MV-4-11 (cell line): ENCODE results near the gene SURF2.

ENCODE experiments used
- DNase-seq: peaks from one replicate; lab custom pipeline; 2025; lab: John Stamatoyannopoulos, UW

SURF2 gene

GRCh38 chr9:133401588-133401987, 45.2 kb downstream of the SURF2 start:
- no peak for DNase-seq

DNA sequence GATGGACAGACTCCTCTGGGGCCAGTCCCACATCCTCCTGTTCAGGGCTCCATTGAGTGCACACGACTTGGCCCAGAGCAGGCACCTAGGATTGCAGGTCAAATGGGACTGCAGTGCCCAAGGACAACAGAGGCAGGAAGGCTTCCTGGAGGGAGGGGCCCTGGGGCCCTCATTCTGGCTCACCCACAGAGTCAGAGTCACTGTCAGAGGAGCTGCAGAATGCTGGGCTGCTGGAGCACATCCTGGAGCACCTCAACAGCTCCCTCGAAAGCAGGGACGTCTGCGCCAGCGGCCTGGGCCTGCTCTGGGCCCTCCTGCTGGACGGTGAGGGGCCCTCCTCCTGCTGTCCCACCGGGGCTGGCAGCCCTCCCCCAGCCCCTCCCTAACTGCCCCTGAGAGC, 46.3 kb downstream of the SURF2 start:
- no peak for DNase-seq

- DNase-seq: no peak
Observed at GRCh38 chr9:133403766-133404453, 47.6 kb downstream of the SURF2 start.

- no peak for DNase-seq
Observed at GRCh38 chr9:133404454-133405002, 48.2 kb downstream of the SURF2 start.

DNA sequence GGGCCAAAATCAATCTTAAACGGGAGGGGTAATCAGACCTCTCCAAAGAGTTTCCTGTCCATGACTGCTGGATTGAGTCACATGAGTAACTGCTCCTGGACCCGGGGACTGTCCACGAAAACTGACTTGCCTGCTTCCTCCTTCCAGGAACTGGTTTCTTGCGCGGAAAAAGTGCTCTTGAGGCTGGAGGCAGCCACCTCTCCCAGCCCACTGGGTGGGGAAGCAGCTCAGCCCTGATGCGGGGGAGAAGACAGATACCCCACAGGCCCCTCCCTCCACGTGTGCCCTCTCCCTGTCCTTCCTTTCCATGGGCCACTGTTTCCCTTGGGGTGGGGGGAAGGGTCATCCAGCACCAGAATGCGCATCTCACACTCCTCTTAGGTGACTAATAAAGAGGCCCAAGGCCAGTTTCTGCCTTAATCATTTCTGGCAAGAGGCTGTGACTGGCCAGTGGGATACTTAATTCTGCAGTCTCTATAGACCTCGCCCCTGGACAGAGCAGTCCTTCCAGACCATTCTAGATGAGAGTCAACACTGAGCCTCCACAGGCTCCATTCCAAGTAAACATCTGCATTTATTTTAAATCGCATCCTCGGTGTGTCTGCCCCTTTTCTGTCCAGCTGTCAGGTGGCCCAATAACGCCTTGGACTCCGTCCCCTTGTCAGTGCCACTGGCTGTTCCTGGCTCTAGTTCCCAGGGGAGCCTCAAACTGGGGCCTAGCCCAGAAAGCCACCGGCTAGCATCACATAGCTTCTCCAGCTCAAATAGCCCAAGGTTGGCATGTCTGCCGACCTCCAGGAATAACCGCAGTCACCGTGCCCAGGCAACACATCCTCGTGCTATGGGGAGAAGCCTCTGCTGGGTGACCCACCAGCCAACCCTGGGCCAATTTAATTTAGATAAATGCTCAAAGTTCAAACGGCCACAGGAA, 49.4 kb downstream of the SURF2 start:
- no peak for DNase-seq

DNA sequence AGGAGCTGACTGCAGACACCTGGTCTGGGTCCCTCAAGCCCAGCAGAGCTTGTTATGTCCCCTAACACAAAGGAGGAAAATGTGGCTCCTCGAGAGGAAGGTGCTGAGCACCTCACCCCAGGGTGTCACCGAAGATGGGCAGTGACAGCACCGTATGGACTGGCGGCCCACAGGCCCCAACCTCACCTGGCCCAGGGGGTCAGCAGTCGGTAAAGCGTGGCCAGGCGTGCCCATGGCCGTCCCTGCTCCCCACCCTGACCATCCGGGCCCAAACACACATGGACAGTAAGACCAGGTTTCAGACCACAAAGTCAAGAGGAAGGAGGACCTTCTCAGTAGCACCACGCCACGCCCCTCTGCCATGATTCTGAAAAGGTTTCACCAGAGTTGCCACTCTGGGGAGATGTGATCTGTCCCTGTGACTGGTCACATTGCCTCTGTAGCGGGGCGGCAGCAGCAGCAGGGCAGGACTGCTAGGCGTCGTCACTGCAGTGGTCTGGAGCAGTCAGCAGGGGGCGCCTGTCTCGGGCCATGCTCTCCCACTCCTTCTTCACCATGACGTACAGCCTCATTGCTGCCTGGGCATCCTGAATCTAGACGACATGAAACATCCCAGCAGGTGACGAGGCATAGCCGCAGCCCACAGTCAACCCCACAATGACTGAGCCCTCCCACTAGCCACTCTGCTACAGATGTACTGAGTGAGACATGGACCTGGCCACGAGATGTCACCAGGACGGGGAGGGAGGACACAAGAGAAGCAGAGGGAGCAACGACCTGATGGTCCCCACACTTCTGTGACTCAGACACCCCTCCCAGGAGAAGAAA, 50.3 kb downstream of the SURF2 start:
- DNase-seq: peak; percentile 72

GRCh38 chr9:133408042-133408441, 51.7 kb downstream of the SURF2 start:
- no peak for DNase-seq
